ENCODE data around the gene PPP1R14C.

Gene PPP1R14C

DNA sequence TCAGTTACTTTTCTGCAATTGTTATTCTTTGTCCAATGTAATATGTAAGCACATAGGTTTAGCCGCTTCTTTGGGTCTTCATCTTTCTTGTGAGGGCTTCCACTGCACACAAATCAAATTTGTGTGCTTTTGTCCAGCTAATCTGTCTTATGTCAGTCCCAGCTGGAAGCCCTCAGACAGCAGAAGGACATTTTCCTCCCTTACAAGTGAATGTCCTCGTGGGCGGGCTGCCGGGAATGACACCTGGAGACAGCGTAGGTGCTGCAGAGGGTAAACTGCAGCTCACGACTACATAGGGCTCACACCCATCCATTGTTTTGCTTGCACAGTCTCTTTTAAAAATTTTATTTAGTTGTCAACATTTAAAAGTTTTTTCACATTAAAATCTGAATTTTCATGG, 24.6 kb upstream of the PPP1R14C start:
- H3K4me3 ChIP-seq (replicated peaks; ENCODE audit: low read depth, low read length), result no peak overlapping the region
- TF ChIP-seq, protein P1, sequence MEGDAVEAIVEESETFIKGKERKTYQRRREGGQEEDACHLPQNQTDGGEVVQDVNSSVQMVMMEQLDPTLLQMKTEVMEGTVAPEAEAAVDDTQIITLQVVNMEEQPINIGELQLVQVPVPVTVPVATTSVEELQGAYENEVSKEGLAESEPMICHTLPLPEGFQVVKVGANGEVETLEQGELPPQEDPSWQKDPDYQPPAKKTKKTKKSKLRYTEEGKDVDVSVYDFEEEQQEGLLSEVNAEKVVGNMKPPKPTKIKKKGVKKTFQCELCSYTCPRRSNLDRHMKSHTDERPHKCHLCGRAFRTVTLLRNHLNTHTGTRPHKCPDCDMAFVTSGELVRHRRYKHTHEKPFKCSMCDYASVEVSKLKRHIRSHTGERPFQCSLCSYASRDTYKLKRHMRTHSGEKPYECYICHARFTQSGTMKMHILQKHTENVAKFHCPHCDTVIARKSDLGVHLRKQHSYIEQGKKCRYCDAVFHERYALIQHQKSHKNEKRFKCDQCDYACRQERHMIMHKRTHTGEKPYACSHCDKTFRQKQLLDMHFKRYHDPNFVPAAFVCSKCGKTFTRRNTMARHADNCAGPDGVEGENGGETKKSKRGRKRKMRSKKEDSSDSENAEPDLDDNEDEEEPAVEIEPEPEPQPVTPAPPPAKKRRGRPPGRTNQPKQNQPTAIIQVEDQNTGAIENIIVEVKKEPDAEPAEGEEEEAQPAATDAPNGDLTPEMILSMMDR (IDR thresholded peaks at IDR 0.05; ENCODE audit: insufficient read depth, low read length, poor library complexity, severe bottlenecking), result no peak
- H3K27me3 ChIP-seq (replicated peaks; ENCODE audit: control insufficient read depth, insufficient read depth, low read length), result no peaks in the 10 kb centered on the region; the same call in 1 of the 2 replicates
- no peak for DNase-seq (ENCODE audit: extremely low read depth, insufficient read length)
- H3K36me3 ChIP-seq (ENCODE audit: control insufficient read depth, insufficient read depth, low read length), result no peaks in the 10 kb centered on the region

DNA sequence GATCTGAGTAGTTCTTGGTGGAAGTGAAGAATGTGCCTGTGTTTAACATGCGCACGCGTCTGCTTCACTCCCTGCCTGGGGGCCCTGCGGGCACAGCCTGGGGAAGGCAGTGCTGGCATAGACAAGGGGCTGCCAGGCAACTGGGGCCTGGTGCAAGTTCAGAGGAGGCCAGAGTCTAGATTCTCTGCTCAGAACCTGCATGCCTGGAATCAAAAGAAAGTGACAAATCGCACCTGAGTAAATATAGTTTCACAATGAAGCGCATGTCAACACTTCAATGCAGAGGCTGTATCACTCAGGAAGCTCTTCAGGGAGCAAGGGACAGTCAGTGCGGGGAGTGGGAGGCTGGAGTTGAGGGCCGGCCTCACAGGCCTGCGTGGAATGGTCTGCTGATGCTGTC, 24.2 kb upstream of the PPP1R14C start:
- TF ChIP-seq, protein P1 (IDR thresholded peaks at IDR 0.05; ENCODE audit: insufficient read depth, low read length, poor library complexity, severe bottlenecking), result no peak
- Histone ChIP-seq H3K4me3 (replicated peaks; ENCODE audit: low read depth, low read length) (no peak overlapping the region), H3K27me3 (replicated peaks; ENCODE audit: control insufficient read depth, insufficient read depth, low read length) (no peaks in the 10 kb centered on the region; the same call in 1 of the 2 replicates), H3K36me3 (ENCODE audit: control insufficient read depth, insufficient read depth, low read length) (no peaks in the 10 kb centered on the region)
- no peak for DNase-seq (ENCODE audit: extremely low read depth, insufficient read length)

DNA sequence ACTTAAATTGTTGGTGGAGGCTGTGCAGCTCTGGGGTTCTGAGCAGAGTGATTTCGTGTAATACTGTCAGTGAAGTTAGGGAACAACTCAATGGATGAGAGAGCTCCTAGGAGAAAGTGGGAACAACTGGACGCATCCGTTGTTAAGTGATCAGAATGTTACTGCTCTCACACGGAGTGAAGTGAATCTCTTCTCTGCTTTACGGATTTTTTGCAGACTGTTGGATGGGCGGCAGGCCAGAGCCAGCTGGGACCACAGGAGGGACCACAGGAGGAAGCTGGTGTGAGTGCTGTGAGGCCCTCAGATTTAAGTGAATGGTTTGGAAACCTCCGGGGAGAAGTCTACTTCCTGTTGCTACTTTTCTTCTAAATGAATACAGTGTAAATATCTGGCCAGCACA, 23.7 kb upstream of the PPP1R14C start:
- no peaks in the 10 kb centered on the region for H3K36me3 ChIP-seq (ENCODE audit: control insufficient read depth, insufficient read depth, low read length)
- no peak overlapping the region for H3K4me3 ChIP-seq (replicated peaks; ENCODE audit: low read depth, low read length)
- H3K27me3 ChIP-seq (replicated peaks; ENCODE audit: control insufficient read depth, insufficient read depth, low read length), result no peaks in the 10 kb centered on the region; the same call in 1 of the 2 replicates
- TF ChIP-seq, protein P1 (IDR thresholded peaks at IDR 0.05; ENCODE audit: insufficient read depth, low read length, poor library complexity, severe bottlenecking), result no peak
- no peak for DNase-seq (ENCODE audit: extremely low read depth, insufficient read length)

DNA sequence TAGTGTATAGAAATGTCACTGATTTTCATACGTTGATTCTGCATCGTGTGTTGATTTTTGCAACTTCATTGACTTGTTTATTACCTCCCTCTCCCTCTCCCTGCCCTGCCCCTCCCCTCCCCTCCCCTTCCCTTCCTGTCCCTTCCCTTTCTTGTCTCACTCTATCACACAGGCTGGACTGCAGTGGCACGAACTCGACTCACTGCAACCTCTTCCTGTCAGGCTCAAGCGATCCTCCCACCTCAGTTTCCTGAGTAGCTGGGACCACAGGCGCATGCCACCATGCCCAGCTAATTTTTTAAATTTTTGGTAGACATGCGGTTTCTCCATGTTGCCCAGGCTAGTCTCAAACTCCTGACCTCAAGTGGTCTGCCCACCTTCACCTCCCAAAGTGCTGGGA, 19.2 kb upstream of the PPP1R14C start:
- no peaks in the 10 kb centered on the region; the same call in 1 of the 2 replicates for H3K27me3 ChIP-seq (replicated peaks; ENCODE audit: control insufficient read depth, insufficient read depth, low read length)
- no peak overlapping the region for H3K4me3 ChIP-seq (replicated peaks; ENCODE audit: low read depth, low read length)
- TF ChIP-seq, protein P1 (IDR thresholded peaks at IDR 0.05; ENCODE audit: insufficient read depth, low read length, poor library complexity, severe bottlenecking), result no peak
- no peak for DNase-seq (ENCODE audit: extremely low read depth, insufficient read length)
- H3K36me3 ChIP-seq (ENCODE audit: control insufficient read depth, insufficient read depth, low read length), result no peaks in the 10 kb centered on the region

DNA sequence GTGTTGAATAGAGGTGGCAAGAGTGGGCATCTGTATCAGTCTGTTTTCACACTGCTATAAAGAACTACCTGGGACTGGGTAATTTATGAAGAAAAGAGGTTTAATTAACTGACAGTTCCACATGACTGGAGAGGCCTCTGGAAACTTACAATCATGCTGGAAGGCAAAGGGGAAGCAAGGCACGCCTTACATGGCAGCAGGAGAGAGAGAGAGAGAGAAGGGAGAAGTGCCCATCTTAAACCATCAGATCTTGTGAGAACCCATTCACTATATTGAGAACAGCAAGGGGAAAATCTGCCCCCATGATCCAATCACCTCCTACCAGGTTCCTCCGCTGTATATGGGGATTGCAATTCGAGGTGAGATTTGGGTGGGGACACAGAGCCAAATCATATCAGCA, 18.6 kb upstream of the PPP1R14C start:
- no peaks in the 10 kb centered on the region; the same call in 1 of the 2 replicates for H3K27me3 ChIP-seq (replicated peaks; ENCODE audit: control insufficient read depth, insufficient read depth, low read length)
- DNase-seq (ENCODE audit: extremely low read depth, insufficient read length), result no peak
- H3K4me3 ChIP-seq (replicated peaks; ENCODE audit: low read depth, low read length), result no peak overlapping the region
- H3K36me3 ChIP-seq (ENCODE audit: control insufficient read depth, insufficient read depth, low read length), result no peaks in the 10 kb centered on the region
- TF ChIP-seq, protein P1 (IDR thresholded peaks at IDR 0.05; ENCODE audit: insufficient read depth, low read length, poor library complexity, severe bottlenecking), result no peak
